GM21619 (cell line): ENCODE data around the gene DELE1.

Experiments used
- ATAC-seq: cut with Tn5 transposase; IDR thresholded peaks from one replicate; pipeline ENCODE4 v1.9.1; 2021; ENCODE audit not compliant: unreplicated experiment

Gene DELE1

GRCh38 chr5:141923448-141924313 lies at the start of gene DELE1:
TSS of gene DELE1 (plus strand) at chr5:141923871. CDS start at chr5:141923942, 71 bp downstream.
- ATAC-seq, result peak; percentile 94

GRCh38 chr5:141873933-141874261 lies 49.8 kb upstream of the DELE1 start:
- ATAC-seq, result no peak

- no peak for ATAC-seq
These were observed 49.3 kb upstream of the DELE1 start for GRCh38 chr5:141874262-141874964.

GRCh38 chr5:141875022-141875740 lies 48.5 kb upstream of the DELE1 start:
- no peak for ATAC-seq

- ATAC-seq, result no peak
These were observed 47.7 kb upstream of the DELE1 start for GRCh38 chr5:141875795-141876627.

GRCh38 chr5:141876628-141877355 lies 46.9 kb upstream of the DELE1 start:
- no peak for ATAC-seq

GRCh38 chr5:141877356-141878185 lies 46.1 kb upstream of the DELE1 start:
- ATAC-seq, result no peak

GRCh38 chr5:141878186-141878710 lies 45.4 kb upstream of the DELE1 start, which contains the start of gene PCDH1:
TSS of gene PCDH1 (minus strand) at chr5:141878410. CDS start at chr5:141878262, 148 bp downstream.
- no peak for ATAC-seq

- peak; percentile 88 for ATAC-seq
These were observed 44.8 kb upstream of the DELE1 start for GRCh38 chr5:141878711-141879425.

- no peak for ATAC-seq
These were observed 44.3 kb upstream of the DELE1 start for GRCh38 chr5:141879426-141879759.

- ATAC-seq, result no peak
These were observed 43.5 kb upstream of the DELE1 start for GRCh38 chr5:141879941-141880738.

- no peak for ATAC-seq
These were observed 42.5 kb upstream of the DELE1 start for GRCh38 chr5:141880961-141881801.

- ATAC-seq, result no peak
These were observed 41.8 kb upstream of the DELE1 start for GRCh38 chr5:141881886-141882285.

- ATAC-seq, result no peak
These were observed 41.0 kb upstream of the DELE1 start for GRCh38 chr5:141882594-141883183.

GRCh38 chr5:141883184-141883891 lies 40.3 kb upstream of the DELE1 start:
- no peak for ATAC-seq

- no peak for ATAC-seq
These were observed 39.8 kb upstream of the DELE1 start for GRCh38 chr5:141883892-141884318.
